Hair follicle dermal papilla cell (primary cell): ENCODE results near the gene HRC. TPM values are rescaled to one million over a fixed set of nuclear protein-coding genes. Genes with fewer than 3 reads are reported as not detected.

ENCODE experiments used
- total RNA-seq: library from RNA; depleted of rRNA; stranded (reverse); fragments of >200 nt; gene quantifications from 2 replicates; pipeline ENCODE4 v1.2.3, GENCODE V29; 2012

Gene HRC, protein sequence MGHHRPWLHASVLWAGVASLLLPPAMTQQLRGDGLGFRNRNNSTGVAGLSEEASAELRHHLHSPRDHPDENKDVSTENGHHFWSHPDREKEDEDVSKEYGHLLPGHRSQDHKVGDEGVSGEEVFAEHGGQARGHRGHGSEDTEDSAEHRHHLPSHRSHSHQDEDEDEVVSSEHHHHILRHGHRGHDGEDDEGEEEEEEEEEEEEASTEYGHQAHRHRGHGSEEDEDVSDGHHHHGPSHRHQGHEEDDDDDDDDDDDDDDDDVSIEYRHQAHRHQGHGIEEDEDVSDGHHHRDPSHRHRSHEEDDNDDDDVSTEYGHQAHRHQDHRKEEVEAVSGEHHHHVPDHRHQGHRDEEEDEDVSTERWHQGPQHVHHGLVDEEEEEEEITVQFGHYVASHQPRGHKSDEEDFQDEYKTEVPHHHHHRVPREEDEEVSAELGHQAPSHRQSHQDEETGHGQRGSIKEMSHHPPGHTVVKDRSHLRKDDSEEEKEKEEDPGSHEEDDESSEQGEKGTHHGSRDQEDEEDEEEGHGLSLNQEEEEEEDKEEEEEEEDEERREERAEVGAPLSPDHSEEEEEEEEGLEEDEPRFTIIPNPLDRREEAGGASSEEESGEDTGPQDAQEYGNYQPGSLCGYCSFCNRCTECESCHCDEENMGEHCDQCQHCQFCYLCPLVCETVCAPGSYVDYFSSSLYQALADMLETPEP
- total RNA-seq, result not detected in 2 replicates

DNA sequence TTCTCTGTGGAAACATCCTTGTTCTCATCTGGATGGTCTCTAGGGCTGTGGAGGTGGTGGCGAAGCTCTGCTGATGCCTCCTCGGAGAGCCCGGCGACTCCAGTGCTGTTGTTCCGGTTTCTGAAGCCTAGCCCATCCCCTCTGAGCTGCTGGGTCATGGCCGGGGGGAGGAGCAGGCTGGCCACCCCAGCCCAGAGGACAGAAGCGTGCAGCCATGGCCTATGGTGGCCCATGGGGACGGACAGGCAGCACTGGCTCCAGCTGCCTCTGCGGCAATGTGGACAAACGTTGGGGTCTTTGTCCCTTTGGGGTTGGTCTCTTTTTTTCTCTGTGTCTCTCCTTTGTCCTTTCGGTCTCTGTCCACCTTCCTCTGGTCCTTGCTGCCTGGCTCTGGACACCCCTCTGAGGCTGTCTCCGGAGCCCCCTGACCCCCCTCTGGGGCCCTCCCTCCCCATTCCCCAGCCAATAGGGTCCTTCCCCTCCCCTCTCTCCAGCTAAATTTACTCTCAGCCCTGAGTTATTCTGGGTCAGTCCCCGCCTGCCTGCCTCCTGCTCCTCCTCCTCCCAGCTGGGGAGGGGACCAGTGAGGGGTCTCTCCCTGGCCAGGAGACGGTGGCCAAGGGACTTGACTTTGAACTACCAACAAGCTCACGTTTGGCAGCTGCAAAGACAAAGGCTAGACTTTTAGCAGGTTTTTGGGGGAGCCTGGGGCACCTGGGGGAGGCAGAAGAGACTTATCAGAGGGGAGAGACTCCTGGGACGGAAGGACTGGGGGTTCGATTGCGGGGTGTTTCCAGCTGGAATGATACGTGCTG lies at the start of gene HRC:
HRC (minus strand) TSS at position 392 of the 815 bp plus-strand sequence; CDS start at position 233, 159 bp downstream.

DNA sequence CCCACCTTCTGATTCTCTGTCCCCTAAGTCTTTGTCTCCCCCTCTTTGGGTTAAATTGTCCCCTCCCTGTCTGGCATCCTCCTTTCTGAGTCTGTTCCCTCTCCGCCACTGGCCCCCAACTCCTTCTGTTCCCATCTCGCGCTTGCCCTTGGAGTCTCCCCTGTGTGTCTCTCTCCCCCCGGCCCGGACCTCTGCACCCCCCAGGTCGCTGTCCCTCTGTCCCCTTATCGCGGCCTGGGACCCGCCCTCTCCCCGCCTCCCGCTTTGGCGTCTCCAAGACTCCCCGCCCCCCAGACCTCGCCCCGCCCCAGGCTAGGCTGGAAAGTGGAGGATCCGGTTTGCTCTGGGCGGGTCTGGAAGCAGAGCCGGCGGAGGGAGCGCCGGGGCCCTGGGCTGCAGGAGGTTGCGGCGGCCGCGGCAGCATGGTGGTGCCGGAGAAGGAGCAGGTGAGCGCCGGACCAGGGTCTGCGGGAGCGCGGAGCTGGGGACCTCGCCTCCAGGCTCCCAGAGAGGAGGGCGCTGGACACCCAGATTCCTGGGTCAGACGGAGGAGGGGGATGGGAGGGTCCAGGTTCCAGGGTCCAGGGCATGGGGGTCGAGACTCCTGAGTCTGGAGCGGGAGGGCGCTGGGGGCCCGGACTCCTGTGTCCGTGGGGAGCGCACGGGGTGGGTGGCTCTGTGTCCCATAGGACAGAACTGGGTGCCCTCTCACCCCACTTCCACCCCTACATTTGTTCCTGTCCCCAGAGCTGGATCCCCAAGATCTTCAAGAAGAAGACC lies 2.4 kb upstream of the HRC start, which contains the start of gene TRPM4:
TRPM4 (plus strand) TSS at position 348 of the 780 bp plus-strand sequence; CDS start at position 423, 75 bp downstream.

DNA sequence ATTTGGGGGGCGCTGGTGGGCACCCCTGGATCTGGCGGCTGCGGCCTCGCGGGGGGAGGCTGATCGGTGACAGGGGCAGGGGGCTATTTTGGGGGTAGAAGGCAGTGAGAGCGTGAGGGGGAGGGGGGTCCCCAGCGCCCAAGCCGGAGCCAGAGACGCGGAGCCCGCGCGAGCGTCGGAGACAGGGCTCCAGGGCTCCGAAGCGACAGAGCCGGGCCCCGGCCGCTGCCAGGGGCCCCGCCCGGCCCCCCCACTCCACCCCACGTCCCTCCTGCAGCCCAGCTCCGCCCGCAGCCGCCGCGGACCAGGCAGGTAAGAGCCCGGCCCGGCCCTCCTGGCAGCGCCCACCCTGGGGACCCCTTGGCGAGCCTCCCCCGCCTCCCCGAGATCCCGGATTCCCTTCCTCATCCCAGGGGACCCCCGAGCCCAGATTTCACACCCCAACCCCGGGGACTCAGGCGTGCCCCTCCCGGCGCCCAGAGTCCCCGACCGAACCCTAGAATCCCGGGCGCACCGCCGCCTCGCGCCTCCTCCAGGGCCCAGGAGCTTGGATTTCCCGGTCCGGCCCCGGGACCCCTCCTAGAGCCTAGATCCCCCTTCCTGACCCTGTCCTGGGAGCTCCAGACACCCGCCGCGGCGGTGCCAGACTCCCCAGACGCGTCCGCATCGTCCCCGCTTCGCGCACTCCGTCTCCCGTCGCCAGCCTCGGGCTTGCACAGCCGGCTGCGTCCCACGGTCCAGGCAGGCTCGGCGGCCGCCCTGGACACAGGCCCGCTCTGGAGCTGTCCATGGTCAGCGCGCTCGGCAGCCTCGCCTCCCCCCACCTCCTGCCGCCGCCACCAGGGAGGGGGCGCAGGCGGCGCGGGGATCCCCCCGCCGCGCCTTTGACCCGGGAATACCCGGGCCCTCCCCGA lies 35.5 kb downstream of the HRC start, which contains the start of gene PPFIA3:
PPFIA3 (plus strand) TSS at position 134 of the 914 bp plus-strand sequence. CDS start 8,330 bp downstream, outside the sequence.

DNA sequence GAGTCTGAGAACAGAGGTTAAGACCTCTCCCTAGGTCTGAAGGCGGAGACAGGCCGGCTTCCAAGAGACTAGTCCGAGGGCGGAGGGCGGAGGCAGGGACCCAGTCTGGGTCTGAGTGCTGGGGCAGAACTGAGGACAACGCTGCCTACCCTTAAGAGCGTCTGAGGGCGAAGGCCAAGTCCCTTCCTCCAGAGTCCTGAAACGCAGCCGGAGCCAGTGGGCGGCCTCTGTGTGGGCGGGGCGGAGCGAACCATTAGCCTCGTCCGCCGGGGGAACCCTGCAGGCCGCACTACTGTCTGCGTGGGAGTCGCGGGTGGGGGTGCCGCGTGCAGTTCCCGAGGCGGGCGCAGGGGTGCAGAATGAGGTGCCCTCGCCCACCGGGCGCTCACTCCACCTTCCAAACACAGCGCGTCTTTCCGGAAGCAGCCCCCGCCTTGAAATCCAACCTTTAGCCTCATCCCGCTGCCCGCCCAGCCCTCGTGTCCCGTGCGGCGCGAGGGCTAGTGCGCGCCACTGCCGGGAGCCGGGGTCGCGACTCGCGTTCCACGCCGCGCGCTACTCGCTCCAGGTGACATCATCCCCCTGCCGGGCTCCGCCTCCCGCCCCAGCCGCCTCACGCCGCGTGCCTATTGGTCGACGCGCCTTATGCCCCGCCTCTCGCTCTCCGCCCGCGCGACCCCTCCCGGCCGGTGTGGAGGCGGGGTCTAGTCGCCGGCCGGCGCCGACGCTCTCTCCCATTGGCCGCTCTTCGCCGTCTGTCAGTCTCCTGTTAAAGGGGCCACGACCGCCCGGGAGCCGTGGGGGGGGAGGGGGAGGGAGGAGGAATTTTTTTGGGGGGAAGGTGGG lies 36.4 kb downstream of the HRC start, which contains the start of gene C19orf73:
C19orf73 (minus strand) TSS at position 579 of the 846 bp plus-strand sequence; CDS start at position 458, 121 bp downstream.

DNA sequence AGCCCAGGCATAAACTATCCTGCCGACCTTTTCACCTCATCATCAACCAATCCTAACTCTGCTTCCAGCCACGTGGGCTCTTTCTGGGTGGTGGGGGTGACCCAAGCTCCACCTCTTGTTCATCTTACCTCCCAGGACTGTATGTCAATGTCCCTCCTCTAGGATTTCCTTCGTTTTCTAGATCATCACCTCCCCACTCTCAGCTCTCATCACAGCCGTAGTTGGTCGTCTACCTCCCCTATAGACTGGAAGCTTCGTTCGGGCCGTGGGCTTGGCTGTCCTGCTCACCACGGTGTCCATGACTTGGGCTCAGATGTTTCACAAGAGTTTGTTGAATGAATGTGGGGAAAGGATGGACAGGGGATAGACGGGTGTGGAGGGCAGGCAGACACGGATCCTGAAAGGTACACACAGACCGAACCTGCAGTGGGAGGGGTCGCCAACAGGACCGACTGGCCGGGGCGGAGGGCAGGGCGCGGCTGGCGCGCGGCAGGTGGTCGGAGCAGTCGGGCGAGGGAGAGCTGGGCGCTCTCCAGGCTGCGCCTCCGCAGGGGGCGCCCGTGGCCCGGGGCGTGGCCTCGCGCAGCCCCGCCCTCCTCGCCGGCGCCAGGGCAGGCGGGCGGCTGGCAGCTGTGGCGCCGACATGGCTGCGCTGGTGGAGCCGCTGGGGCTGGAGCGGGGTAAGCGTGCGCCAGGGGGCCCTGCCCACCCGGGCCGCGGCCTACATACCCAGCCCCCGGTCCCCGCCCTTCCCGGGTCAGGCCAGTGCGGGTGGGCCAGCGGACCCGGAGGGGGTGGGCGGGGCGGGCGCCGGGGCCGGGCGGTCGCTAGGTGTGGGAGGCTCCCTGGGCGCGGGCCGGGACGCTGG lies 41.2 kb downstream of the HRC start, which contains the start of gene LIN7B:
LIN7B (plus strand) TSS at position 609 of the 868 bp plus-strand sequence; CDS start at position 644, 35 bp downstream.

Other genes starting within 250 kb of the HRC start
- not detected in 2 replicates for gene DHDH, start 221.7 kb downstream of the HRC start, total RNA-seq
- gene BAX, start 200.5 kb downstream of the HRC start, total RNA-seq, result 66.0 and 84.5 TPM in 2 replicates
- gene FTL, start 190.1 kb downstream of the HRC start, total RNA-seq, result 3,530 and 3,694 TPM in 2 replicates
- gene GYS1, start 162.1 kb downstream of the HRC start, total RNA-seq, result 61.7 and 65.2 TPM in 2 replicates
- 110 and 121 TPM in 2 replicates for gene RUVBL2, start 161.5 kb downstream of the HRC start, total RNA-seq
- gene LHB, start 138.3 kb downstream of the HRC start, total RNA-seq, result 0.49 and 0.61 TPM in 2 replicates
- not detected in 2 replicates for gene CGB3, start 131.1 kb downstream of the HRC start, total RNA-seq
- gene CGB2, start 123.5 kb downstream of the HRC start, total RNA-seq, result not detected in 2 replicates
- not detected in 2 replicates for gene CGB1, start 118.5 kb downstream of the HRC start, total RNA-seq
- gene CGB5, start 111.5 kb downstream of the HRC start, total RNA-seq, result 0.16 TPM in 1 of 2 replicates, not detected in the other
- gene CGB8, start 106.3 kb downstream of the HRC start, total RNA-seq, result not detected in 2 replicates
- gene CGB7, start 97.6 kb downstream of the HRC start, total RNA-seq, result 0.16 TPM in 1 of 2 replicates, not detected in the other
- gene NTF4, start 90.6 kb downstream of the HRC start, total RNA-seq, result not detected in 2 replicates
- gene KCNA7, start 82.7 kb downstream of the HRC start, total RNA-seq, result not detected in 2 replicates
- 128 and 129 TPM in 2 replicates for gene SNRNP70, start 69.9 kb downstream of the HRC start, total RNA-seq
- gene LIN7B, start 41.0 kb downstream of the HRC start, total RNA-seq, result 5.2 and 6.0 TPM in 2 replicates
- 0.36 TPM in 1 of 2 replicates, not detected in the other for gene C19orf73, start 36.3 kb downstream of the HRC start, total RNA-seq
- 1.8 and 2.4 TPM in 2 replicates for gene PPFIA3, start 35.9 kb downstream of the HRC start, total RNA-seq
- gene TRPM4, start 2.4 kb upstream of the HRC start, total RNA-seq, result 32.6 and 32.7 TPM in 2 replicates
- gene SLC6A16, start 169.8 kb upstream of the HRC start, total RNA-seq, result 0.12 and 0.16 TPM in 2 replicates
- not detected in 2 replicates for gene CD37, start 180.0 kb upstream of the HRC start, total RNA-seq
- gene TEAD2, start 207.0 kb upstream of the HRC start, total RNA-seq, result 36.8 and 42.8 TPM in 2 replicates
- gene DKKL1, start 208.5 kb upstream of the HRC start, total RNA-seq, result 0.49 TPM in 1 of 2 replicates, not detected in the other
- gene KASH5, start 232.9 kb upstream of the HRC start, total RNA-seq, result not detected in 2 replicates